DMS153 (cell line): ENCODE results near the gene RSRC2.
A peak's percentile ranks its signal among the peaks of the same experiment; 100 is the strongest.
"Not testable (repeated sequence)": the region's sequence is repeated elsewhere in the genome, so short reads cannot be mapped to it uniquely, and the experiment has no call there.

Experiments used
- DNase-seq: peaks from one replicate; lab custom pipeline; 2025; lab: John Stamatoyannopoulos, UW

The RSRC2 gene

GRCh38 chr12:122517877-122518276 is 8.9 kb downstream of the RSRC2 start:
- no peak for DNase-seq

- no peak for DNase-seq
These were observed 10.0 kb downstream of the RSRC2 start for GRCh38 chr12:122516544-122517361.

- no peak for DNase-seq
These were observed 11.5 kb downstream of the RSRC2 start for GRCh38 chr12:122515275-122515674.

GRCh38 chr12:122513660-122514059 is 13.1 kb downstream of the RSRC2 start:
- no peak for DNase-seq

- not testable (repeated sequence) for DNase-seq
These were observed 13.7 kb downstream of the RSRC2 start for GRCh38 chr12:122513028-122513427.

- DNase-seq, result no peak
These were observed 18.6 kb downstream of the RSRC2 start for GRCh38 chr12:122508163-122508562.

- no peak for DNase-seq
These were observed 20.3 kb downstream of the RSRC2 start for GRCh38 chr12:122506393-122506938.

- no peak for DNase-seq
These were observed 21.2 kb downstream of the RSRC2 start for GRCh38 chr12:122505419-122506051.

- DNase-seq, result no peak
These were observed 22.7 kb downstream of the RSRC2 start for GRCh38 chr12:122503783-122504590.

- no peak for DNase-seq
These were observed 23.5 kb downstream of the RSRC2 start for GRCh38 chr12:122503147-122503751.

- DNase-seq, result no peak
These were observed 25.2 kb downstream of the RSRC2 start for GRCh38 chr12:122501489-122501989.

- peak; percentile 98 for DNase-seq
These were observed 25.8 kb downstream of the RSRC2 start, which contains the start of gene ZCCHC8 for GRCh38 chr12:122500685-122501488. Gene ZCCHC8 (minus strand): TSS chr12:122500932. CDS start chr12:122500840, 92 bp downstream.

GRCh38 chr12:122499991-122500684 is 26.6 kb downstream of the RSRC2 start:
- peak; percentile 41 for DNase-seq

- no peak for DNase-seq
These were observed 31.5 kb downstream of the RSRC2 start for GRCh38 chr12:122495258-122495657.

GRCh38 chr12:122493222-122493621 is 33.5 kb downstream of the RSRC2 start:
- not testable (repeated sequence) for DNase-seq

GRCh38 chr12:122491991-122492390 is 34.7 kb downstream of the RSRC2 start:
- DNase-seq, result no peak

- DNase-seq, result no peak
These were observed 37.7 kb downstream of the RSRC2 start for GRCh38 chr12:122489038-122489437.

- not testable (repeated sequence) for DNase-seq
These were observed 38.9 kb downstream of the RSRC2 start for GRCh38 chr12:122487807-122488206.

- DNase-seq, result no peak
These were observed 39.8 kb downstream of the RSRC2 start for GRCh38 chr12:122486805-122487426.

- not testable (repeated sequence) for DNase-seq
These were observed 40.4 kb downstream of the RSRC2 start for GRCh38 chr12:122486360-122486759.
